PFSK-1 (cell line): ENCODE results near the gene CAPG. TPM values are rescaled to one million over a fixed set of nuclear protein-coding genes. Genes with fewer than 3 reads are reported as not detected.

Source experiments
- FOXP2 ChIP-seq: optimal IDR thresholded peaks from 2 replicates; pipeline ENCODE3; 2011; ENCODE audit warnings: borderline replicate concordance, control low read depth, inconsistent platforms; ENCODE audit not compliant: insufficient read depth; ENCODE audit errors: extremely low read length, extremely low read depth
- POLR2AphosphoS5 ChIP-seq: IDR thresholded peaks from 2 replicates; pipeline ENCODE4 v1.6.1; 2012; ENCODE audit warnings: low read depth, mild to moderate bottlenecking, control low read depth, low read length, moderate library complexity
- SIN3A ChIP-seq: IDR thresholded peaks from 2 replicates; pipeline ENCODE4 v1.6.1; 2012; ENCODE audit warnings: mild to moderate bottlenecking, low read length, moderate library complexity, borderline replicate concordance; ENCODE audit not compliant: insufficient read depth
- TAF1 ChIP-seq: IDR thresholded peaks from 2 replicates; pipeline ENCODE4 v1.6.1; 2012; ENCODE audit warnings: low read length, control low read depth, borderline replicate concordance; ENCODE audit not compliant: insufficient read depth
- polyA plus RNA-seq: library from polyadenylated mRNA; unstranded; fragments of >200 nt; gene quantifications from one replicate; pipeline ENCODE4 v1.2.1, GENCODE V29; 2012; ENCODE audit warnings: low read depth, missing spikeins; ENCODE audit not compliant: insufficient read length
- TF ChIP-seq, protein P1 (sequence below), 2 experiments: IDR thresholded peaks; 2 replicates each; pipeline versions ENCODE4 v1.6.1 to v1.8.0; 2011 to 2012; ENCODE audit warnings: low read depth in 2 of 2, low read length in 2 of 2, control low read depth in 1 of 2, inconsistent platforms in 1 of 2, mild to moderate bottlenecking in 1 of 2, moderate library complexity in 1 of 2; ENCODE audit not compliant: insufficient read depth in 1 of 2

CAPG gene, protein sequence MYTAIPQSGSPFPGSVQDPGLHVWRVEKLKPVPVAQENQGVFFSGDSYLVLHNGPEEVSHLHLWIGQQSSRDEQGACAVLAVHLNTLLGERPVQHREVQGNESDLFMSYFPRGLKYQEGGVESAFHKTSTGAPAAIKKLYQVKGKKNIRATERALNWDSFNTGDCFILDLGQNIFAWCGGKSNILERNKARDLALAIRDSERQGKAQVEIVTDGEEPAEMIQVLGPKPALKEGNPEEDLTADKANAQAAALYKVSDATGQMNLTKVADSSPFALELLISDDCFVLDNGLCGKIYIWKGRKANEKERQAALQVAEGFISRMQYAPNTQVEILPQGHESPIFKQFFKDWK
- polyA plus RNA-seq: 4.3 TPM

DNA sequence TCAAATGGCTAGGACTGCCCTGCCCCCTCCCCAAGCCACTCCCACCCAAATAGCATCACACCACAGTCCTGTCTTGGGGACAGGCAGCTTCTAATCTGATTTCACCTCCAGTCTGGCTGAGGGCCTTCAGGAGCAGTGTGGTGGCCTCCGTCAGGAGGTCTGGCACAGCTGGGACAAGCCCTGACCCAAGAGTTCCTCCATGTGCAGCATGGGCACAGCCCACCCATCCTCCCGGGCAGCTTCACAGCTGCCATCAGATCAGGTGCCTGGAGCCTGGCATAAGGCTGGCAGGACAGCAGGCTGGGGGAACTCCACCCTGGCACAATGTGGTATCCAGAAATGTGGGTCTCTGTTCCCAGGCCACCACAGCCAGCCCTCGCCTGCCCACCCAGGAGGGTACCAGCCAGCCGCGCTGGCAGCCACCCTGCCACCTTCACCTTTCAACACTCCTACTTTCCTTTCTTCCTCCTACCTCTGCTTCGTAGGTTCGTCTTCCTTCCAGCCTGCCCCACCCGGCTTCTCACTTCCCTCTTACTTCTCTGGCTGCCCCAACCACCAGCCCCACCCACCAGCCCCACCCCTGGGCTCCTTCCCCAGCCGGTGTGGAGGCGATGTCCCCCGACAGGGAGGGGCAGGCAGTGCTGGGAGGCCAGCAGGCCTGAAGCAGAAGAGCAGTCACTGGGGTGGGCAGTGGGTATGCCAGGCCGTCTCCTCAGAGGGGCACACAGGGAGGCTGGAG lies at the start of gene CAPG:
CAPG (minus strand) TSS at position 522 of the 739 bp plus-strand sequence. CDS start 8,221 bp downstream, outside the sequence.
- TF ChIP-seq TAF1 (no peak), SIN3A (no peak), POLR2AphosphoS5 (no peak), FOXP2 (no peak)
- TF ChIP-seq, protein P1, sequence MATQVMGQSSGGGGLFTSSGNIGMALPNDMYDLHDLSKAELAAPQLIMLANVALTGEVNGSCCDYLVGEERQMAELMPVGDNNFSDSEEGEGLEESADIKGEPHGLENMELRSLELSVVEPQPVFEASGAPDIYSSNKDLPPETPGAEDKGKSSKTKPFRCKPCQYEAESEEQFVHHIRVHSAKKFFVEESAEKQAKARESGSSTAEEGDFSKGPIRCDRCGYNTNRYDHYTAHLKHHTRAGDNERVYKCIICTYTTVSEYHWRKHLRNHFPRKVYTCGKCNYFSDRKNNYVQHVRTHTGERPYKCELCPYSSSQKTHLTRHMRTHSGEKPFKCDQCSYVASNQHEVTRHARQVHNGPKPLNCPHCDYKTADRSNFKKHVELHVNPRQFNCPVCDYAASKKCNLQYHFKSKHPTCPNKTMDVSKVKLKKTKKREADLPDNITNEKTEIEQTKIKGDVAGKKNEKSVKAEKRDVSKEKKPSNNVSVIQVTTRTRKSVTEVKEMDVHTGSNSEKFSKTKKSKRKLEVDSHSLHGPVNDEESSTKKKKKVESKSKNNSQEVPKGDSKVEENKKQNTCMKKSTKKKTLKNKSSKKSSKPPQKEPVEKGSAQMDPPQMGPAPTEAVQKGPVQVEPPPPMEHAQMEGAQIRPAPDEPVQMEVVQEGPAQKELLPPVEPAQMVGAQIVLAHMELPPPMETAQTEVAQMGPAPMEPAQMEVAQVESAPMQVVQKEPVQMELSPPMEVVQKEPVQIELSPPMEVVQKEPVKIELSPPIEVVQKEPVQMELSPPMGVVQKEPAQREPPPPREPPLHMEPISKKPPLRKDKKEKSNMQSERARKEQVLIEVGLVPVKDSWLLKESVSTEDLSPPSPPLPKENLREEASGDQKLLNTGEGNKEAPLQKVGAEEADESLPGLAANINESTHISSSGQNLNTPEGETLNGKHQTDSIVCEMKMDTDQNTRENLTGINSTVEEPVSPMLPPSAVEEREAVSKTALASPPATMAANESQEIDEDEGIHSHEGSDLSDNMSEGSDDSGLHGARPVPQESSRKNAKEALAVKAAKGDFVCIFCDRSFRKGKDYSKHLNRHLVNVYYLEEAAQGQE (IDR thresholded peaks at IDR 0.05; ENCODE audit: insufficient read depth in 1 of 2, low read depth in 2 of 2, low read length in 2 of 2): no peak

DNA sequence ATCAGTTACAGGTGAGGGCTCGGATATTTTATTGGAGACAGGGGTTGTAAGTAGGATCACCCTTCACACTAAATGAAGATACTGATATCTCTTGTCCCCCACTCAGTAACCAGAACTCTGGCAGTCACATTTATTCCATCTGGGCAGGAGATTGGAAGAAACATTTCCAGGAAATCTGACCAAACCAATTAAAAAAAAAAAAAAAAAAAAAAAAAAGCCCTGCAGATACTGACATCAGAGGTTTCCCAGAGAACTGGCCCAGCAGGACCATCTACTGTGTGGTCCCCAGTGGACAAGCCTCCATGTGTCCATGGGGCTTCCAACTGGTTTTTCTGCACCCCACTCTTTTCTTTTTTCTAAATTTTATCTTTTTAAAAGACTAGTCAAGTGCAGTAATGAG lies 49.6 kb upstream of the CAPG start:
- TF ChIP-seq FOXP2 (no peak), SIN3A (no peak), TAF1 (no peak), POLR2AphosphoS5 (no peak)
- TF ChIP-seq, protein P1 (IDR thresholded peaks at IDR 0.05; ENCODE audit: insufficient read depth in 1 of 2, low read depth in 2 of 2, low read length in 2 of 2): no peak

DNA sequence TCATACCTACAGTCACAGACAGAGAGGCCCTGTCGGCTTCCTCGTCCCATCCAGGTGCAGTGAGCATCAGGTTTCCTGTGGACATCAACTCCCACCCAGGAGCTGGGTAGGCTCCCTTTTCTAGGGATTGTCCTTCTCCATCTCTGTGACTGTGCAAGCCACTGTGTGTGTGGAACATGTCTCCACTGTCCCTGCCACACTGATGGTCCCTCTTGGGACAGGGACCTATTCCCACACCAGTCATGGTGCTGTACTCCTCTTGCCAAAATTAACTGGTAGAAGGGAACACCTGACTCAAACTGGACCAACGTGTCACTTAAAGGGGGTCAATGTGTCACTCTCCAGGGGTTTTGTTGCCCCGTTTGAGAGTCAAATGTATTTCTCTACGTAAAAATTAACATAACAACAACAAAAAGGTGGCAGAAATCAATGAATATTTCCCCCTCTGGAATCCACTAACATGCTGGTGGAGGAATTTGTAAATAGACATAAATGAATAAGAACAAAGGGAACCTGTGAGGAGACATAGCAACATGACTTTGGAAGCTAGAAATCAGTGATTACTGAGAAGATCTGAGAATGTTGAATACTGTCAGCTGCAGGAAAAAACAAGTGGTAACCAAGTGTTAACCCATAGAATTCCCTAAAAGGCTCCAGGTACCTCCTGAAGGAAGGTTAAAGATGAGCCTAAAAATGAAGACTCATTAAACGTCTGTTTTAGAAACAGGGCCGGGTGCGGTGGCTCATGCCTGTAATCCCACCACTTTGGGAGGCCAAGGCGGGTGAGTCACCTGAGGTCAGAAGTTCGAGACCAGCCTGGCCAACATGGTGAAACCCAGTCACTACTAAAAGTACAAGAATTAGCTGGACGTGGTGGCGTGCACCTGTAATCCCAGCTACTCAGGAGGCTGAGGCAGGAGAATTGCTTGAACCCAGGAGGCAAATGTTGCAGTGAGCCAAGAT lies 48.7 kb upstream of the CAPG start:
- TF ChIP-seq, protein P1 (IDR thresholded peaks at IDR 0.05; ENCODE audit: insufficient read depth in 1 of 2, low read depth in 2 of 2, low read length in 2 of 2): no peak
- TF ChIP-seq POLR2AphosphoS5 (no peak), FOXP2 (no peak), SIN3A (no peak), TAF1 (no peak)

DNA sequence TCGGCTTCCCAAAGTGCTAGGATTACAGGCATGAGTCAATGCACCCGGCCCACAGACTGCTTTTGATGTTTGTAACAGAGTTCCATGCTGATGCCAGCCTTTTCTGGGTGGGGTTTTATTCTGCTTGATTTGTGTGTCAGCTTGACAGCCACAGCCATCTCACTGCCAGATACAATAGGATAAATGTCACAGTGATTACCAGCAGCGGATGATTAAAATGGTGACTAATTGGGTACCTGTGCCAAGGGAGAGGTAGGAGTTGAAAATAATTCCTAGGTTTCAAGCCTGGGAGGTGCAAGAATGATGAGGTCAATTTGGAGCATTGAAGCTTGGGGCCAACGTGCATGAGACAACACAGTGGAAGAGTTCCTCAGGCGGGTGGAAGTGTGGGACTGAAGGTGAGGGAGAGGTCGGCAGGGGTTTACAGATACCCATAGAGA lies 47.7 kb upstream of the CAPG start:
- TF ChIP-seq POLR2AphosphoS5 (no peak), FOXP2 (no peak), TAF1 (no peak), SIN3A (no peak)
- TF ChIP-seq, protein P1 (IDR thresholded peaks at IDR 0.05; ENCODE audit: insufficient read depth in 1 of 2, low read depth in 2 of 2, low read length in 2 of 2): no peak
